Hepatocyte (in vitro differentiated cells): Measurements from ENCODE around the gene SYNJ1. TPM values are rescaled to one million over a fixed set of nuclear protein-coding genes. Genes with fewer than 3 reads are reported as not detected.

ENCODE experiments used
- DNase-seq: peaks from one replicate; pipeline ENCODE4 v3.0.0-alpha.2; 2016; ENCODE audit warnings: low spot score
- H2AFZ ChIP-seq: fragments of 200-600 bp; sonication (generic); 2 replicates; pipeline ENCODE4 v1.6.0; 2016; ENCODE audit warnings: antibody characterized with exemption, mild to moderate bottlenecking
- H3K27ac ChIP-seq: fragments of 200-600 bp; sonication (generic); 2 replicates; pipeline ENCODE4 v1.5.1; 2016; ENCODE audit warnings: mild to moderate bottlenecking
- H3K27me3 ChIP-seq: fragments of 200-600 bp; sonication (generic); 2 replicates; pipeline ENCODE4 v1.6.1; 2016
- H3K36me3 ChIP-seq: fragments of 200-600 bp; sonication (generic); replicated peaks from 2 replicates; pipeline ENCODE4 v1.5.1; 2016; ENCODE audit warnings: low read depth; ENCODE audit not compliant: insufficient read depth
- H3K4me1 ChIP-seq: fragments of 200-600 bp; sonication (generic); 2 replicates; pipeline ENCODE4 v1.5.1; 2016; ENCODE audit warnings: mild to moderate bottlenecking, moderate library complexity; ENCODE audit not compliant: insufficient read depth
- H3K4me2 ChIP-seq: fragments of 200-600 bp; sonication (generic); 2 replicates; pipeline ENCODE4 v1.6.0; 2016
- H3K4me3 ChIP-seq: fragments of 200-600 bp; sonication (generic); 2 replicates; pipeline ENCODE4 v1.5.1; 2016; ENCODE audit warnings: mild to moderate bottlenecking
- H3K79me2 ChIP-seq: fragments of 200-600 bp; sonication (generic); 2 replicates; pipeline ENCODE4 v1.6.0; 2017; ENCODE audit warnings: mild to moderate bottlenecking
- H3K9me2 ChIP-seq: fragments of 200-600 bp; sonication (generic); replicated peaks from 2 replicates; pipeline ENCODE4 v1.6.0; 2017; ENCODE audit warnings: mild to moderate bottlenecking; ENCODE audit not compliant: insufficient read depth
- H3K9me3 ChIP-seq: fragments of 200-600 bp; sonication (generic); 2 replicates; pipeline ENCODE4 v1.5.1; 2016; ENCODE audit warnings: low read depth, mild to moderate bottlenecking
- H4K20me1 ChIP-seq: fragments of 200-600 bp; sonication (generic); 2 replicates; pipeline ENCODE4 v1.6.0; 2016; ENCODE audit warnings: mild to moderate bottlenecking; ENCODE audit not compliant: insufficient read depth, poor library complexity, severe bottlenecking
- EZH2 ChIP-seq: fragments of 200-600 bp; sonication (generic); IDR thresholded peaks from 2 replicates; pipeline ENCODE4 v1.6.1; 2016; ENCODE audit warnings: antibody characterized with exemption, mild to moderate bottlenecking, borderline replicate concordance
- EZH2phosphoT487 ChIP-seq: fragments of 200-600 bp; sonication (generic); IDR thresholded peaks from one replicate; pipeline ENCODE4 v1.6.1; 2018; ENCODE audit warnings: antibody characterized with exemption, mild to moderate bottlenecking, low read depth, moderate library complexity; ENCODE audit not compliant: unreplicated experiment, severe bottlenecking
- WGBS: methylation state at CpG from one replicate; pipeline ENCODE4 v1.1.6; 2016; ENCODE audit warnings: low lambda C conversion rate; ENCODE audit errors: missing lambda C conversion rate; 5-methylcytosine and 5-hydroxymethylcytosine counted together
- polyA plus RNA-seq: library from polyadenylated mRNA; unstranded; fragments of >200 nt; fragmentation: Nextera tagmentation; extraction: Ambion mirVana; gene quantifications from 2 replicates; pipeline ENCODE4 v1.2.1, GENCODE V29; 2016
- total RNA-seq: library from RNA; depleted of rRNA; stranded (reverse); fragments of >200 nt; gene quantifications from 2 replicates; pipeline ENCODE4 v1.2.3, GENCODE V29; 2014
- TF ChIP-seq, protein P1 (sequence below): fragments of 200-600 bp; sonication (generic); IDR thresholded peaks from 2 replicates; pipeline ENCODE4 v1.5.1; 2016; ENCODE audit warnings: antibody characterized with exemption, mild to moderate bottlenecking; ENCODE audit not compliant: poor library complexity

SYNJ1 gene
- total and polyA plus RNA-seq, 2 experiments from 2014 or later, result 3.9 to 8.9 TPM

GRCh38 chr21:32733990-32734613 lies 6.3 kb upstream of the SYNJ1 start:
- H4K20me1 ChIP-seq, result no peaks in the 10 kb centered on the region
- H3K27ac ChIP-seq, result no peak overlapping the region
- no peaks in the 10 kb centered on the region for H3K9me2 ChIP-seq
- 97% methylated on average over 5 of the region's 5 CpGs for WGBS
- H3K79me2 ChIP-seq, result no peaks in the 10 kb centered on the region
- H3K9me3 ChIP-seq, result no peaks in the 10 kb centered on the region
- no peak overlapping the region for H3K4me2 ChIP-seq
- TF ChIP-seq EZH2 (no peak), EZH2phosphoT487 (no peak)
- TF ChIP-seq, protein P1, sequence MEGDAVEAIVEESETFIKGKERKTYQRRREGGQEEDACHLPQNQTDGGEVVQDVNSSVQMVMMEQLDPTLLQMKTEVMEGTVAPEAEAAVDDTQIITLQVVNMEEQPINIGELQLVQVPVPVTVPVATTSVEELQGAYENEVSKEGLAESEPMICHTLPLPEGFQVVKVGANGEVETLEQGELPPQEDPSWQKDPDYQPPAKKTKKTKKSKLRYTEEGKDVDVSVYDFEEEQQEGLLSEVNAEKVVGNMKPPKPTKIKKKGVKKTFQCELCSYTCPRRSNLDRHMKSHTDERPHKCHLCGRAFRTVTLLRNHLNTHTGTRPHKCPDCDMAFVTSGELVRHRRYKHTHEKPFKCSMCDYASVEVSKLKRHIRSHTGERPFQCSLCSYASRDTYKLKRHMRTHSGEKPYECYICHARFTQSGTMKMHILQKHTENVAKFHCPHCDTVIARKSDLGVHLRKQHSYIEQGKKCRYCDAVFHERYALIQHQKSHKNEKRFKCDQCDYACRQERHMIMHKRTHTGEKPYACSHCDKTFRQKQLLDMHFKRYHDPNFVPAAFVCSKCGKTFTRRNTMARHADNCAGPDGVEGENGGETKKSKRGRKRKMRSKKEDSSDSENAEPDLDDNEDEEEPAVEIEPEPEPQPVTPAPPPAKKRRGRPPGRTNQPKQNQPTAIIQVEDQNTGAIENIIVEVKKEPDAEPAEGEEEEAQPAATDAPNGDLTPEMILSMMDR, result no peak
- no peak for DNase-seq
- no peaks in the 10 kb centered on the region for H3K36me3 ChIP-seq
- no peak overlapping the region for H2AFZ ChIP-seq
- peaks cover 6% of the 10 kb centered on the region for H3K4me1 ChIP-seq
- no peaks in the 10 kb centered on the region for H3K27me3 ChIP-seq
- H3K4me3 ChIP-seq, result no peak overlapping the region

- Histone ChIP-seq H3K4me1 (peaks cover 12% of the 10 kb centered on the region), H3K36me3 (no peaks in the 10 kb centered on the region), H3K79me2 (no peaks in the 10 kb centered on the region), H3K4me3 (no peak overlapping the region), H3K27ac (no peak overlapping the region), H3K9me2 (no peaks in the 10 kb centered on the region), H3K4me2 (no peak overlapping the region), H3K27me3 (no peaks in the 10 kb centered on the region), H4K20me1 (no peaks in the 10 kb centered on the region), H2AFZ (no peak overlapping the region), H3K9me3 (no peaks in the 10 kb centered on the region)
- TF ChIP-seq, protein P1, result no peak
- TF ChIP-seq EZH2, result no peak
- TF ChIP-seq EZH2phosphoT487, result no peak
- WGBS, result over 99% methylated on average over 6 of the region's 6 CpGs
- DNase-seq, result no peak
Measured at GRCh38 chr21:32733356-32733755, 5.5 kb upstream of the SYNJ1 start.

DNA sequence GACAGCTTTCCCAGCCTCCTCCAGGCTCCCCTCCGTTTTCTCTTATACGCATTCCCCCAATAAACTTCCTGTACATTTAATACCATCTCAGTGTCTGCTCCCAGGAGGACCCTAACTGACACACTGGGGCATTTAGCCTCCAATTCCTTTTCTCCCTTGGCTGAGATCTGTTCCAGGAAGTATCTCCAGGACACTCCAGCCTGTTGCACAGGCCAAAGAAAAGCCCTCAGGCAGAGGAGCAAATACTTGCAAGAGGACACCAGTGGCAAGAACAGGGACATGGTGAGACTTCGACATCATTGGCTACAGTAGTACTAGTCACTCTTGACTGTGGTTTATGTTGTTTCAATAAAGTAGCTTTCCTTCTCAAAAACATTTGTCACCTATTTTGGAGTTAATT lies 4.7 kb upstream of the SYNJ1 start:
- DNase-seq, result no peak
- no peak overlapping the region for H2AFZ ChIP-seq
- H4K20me1 ChIP-seq, result no peaks in the 10 kb centered on the region
- no peak overlapping the region for H3K4me2 ChIP-seq
- peaks cover 12% of the 10 kb centered on the region for H3K4me1 ChIP-seq
- H3K27ac ChIP-seq, result no peak overlapping the region
- H3K79me2 ChIP-seq, result no peaks in the 10 kb centered on the region
- WGBS, result 82% methylated on average over 3 of the region's 3 CpGs
- H3K9me2 ChIP-seq, result no peaks in the 10 kb centered on the region
- no peaks in the 10 kb centered on the region for H3K36me3 ChIP-seq
- H3K9me3 ChIP-seq, result no peaks in the 10 kb centered on the region
- H3K27me3 ChIP-seq, result no peaks in the 10 kb centered on the region
- TF ChIP-seq, protein P1, result no peak
- TF ChIP-seq EZH2phosphoT487 (no peak), EZH2 (no peak)
- H3K4me3 ChIP-seq, result no peak overlapping the region
